HEK293 (cell line): Measurements from ENCODE around the gene CUL3.

Experiments
- BCL11A ChIP-seq: fragments of 450-650 bp; formaldehyde crosslinking; IDR thresholded peaks from 2 replicates; pipeline ENCODE4 v1.5.1; 2016; ENCODE audit warnings: low read depth, missing biosample characterization, missing genetic modification characterization
- BCL11B ChIP-seq: fragments of 450-650 bp; formaldehyde crosslinking; IDR thresholded peaks from 2 replicates; pipeline ENCODE4 v1.5.1; 2016; ENCODE audit warnings: low read depth, missing biosample characterization, missing genetic modification characterization
- ELK4 ChIP-seq: IDR thresholded peaks from 2 replicates; pipeline ENCODE4 v1.6.1; 2011; ENCODE audit warnings: mild to moderate bottlenecking, low read depth, low read length, borderline replicate concordance
- FEZF1 ChIP-seq: fragments of 450-650 bp; formaldehyde crosslinking; IDR thresholded peaks from 2 replicates; pipeline ENCODE4 v1.5.1; 2016; ENCODE audit warnings: missing biosample characterization, missing genetic modification characterization
- GLIS2 ChIP-seq: fragments of 450-650 bp; formaldehyde crosslinking; IDR thresholded peaks from 2 replicates; pipeline ENCODE4 v1.5.1; 2016; ENCODE audit warnings: missing biosample characterization, missing genetic modification characterization
- HOXC10 ChIP-seq: sonication (generic); formaldehyde crosslinking; IDR thresholded peaks from 2 replicates; pipeline ENCODE4 v1.8.1; 2023; ENCODE audit warnings: mild to moderate bottlenecking, missing genetic modification reagents
- KLF17 ChIP-seq: fragments of 450-650 bp; formaldehyde crosslinking; IDR thresholded peaks from 2 replicates; pipeline ENCODE4 v1.5.1; 2016; ENCODE audit warnings: missing biosample characterization, missing genetic modification characterization
- MEIS1 ChIP-seq: sonication (generic); formaldehyde crosslinking; IDR thresholded peaks from 2 replicates; pipeline ENCODE4 v1.8.1; 2022; ENCODE audit warnings: missing genetic modification reagents, mild to moderate bottlenecking, borderline replicate concordance
- PRDM6 ChIP-seq: fragments of 450-650 bp; formaldehyde crosslinking; IDR thresholded peaks from 2 replicates; pipeline ENCODE4 v1.5.1; 2017; ENCODE audit warnings: missing biosample characterization, missing genetic modification characterization
- REPIN1 ChIP-seq: fragments of 450-650 bp; formaldehyde crosslinking; IDR thresholded peaks from 2 replicates; pipeline ENCODE4 v1.5.1; 2017; ENCODE audit warnings: missing biosample characterization, missing genetic modification characterization, low read depth
- SCRT1 ChIP-seq: fragments of 450-650 bp; formaldehyde crosslinking; IDR thresholded peaks from 2 replicates; pipeline ENCODE4 v1.5.1; 2016; ENCODE audit warnings: missing biosample characterization, missing genetic modification characterization, borderline replicate concordance
- SP2 ChIP-seq: fragments of 450-650 bp; formaldehyde crosslinking; IDR thresholded peaks from 2 replicates; pipeline ENCODE4 v1.5.1; 2016; ENCODE audit warnings: missing biosample characterization, missing genetic modification characterization
- ZNF121 ChIP-seq: fragments of 450-650 bp; formaldehyde crosslinking; IDR thresholded peaks from 2 replicates; pipeline ENCODE4 v1.5.1; 2016; ENCODE audit warnings: missing biosample characterization, missing genetic modification characterization
- ZNF148 ChIP-seq: fragments of 450-650 bp; formaldehyde crosslinking; IDR thresholded peaks from 2 replicates; pipeline ENCODE4 v1.5.0; 2017; ENCODE audit warnings: missing biosample characterization, missing genetic modification characterization, borderline replicate concordance
- ZNF18 ChIP-seq: fragments of 450-650 bp; formaldehyde crosslinking; IDR thresholded peaks from 2 replicates; pipeline ENCODE4 v1.5.1; 2016; ENCODE audit warnings: missing biosample characterization, missing genetic modification characterization
- ZNF223 ChIP-seq: fragments of 450-650 bp; formaldehyde crosslinking; IDR thresholded peaks from 2 replicates; pipeline ENCODE4 v1.5.1; 2016; ENCODE audit warnings: missing biosample characterization, missing genetic modification characterization
- ZNF26 ChIP-seq: fragments of 450-650 bp; formaldehyde crosslinking; IDR thresholded peaks from 2 replicates; pipeline ENCODE4 v1.5.1; 2016; ENCODE audit warnings: missing biosample characterization, missing genetic modification characterization
- ZNF274 ChIP-seq, 2 experiments: fragments of 200-500 bp in 1 of 2; fragments of 450-650 bp in 1 of 2; sonication (Bioruptor generic) in 1 of 2; formaldehyde crosslinking in 1 of 2; IDR thresholded peaks; 2 replicates each; pipeline versions ENCODE4 v1.5.1 to v1.6.1; 2014 to 2016; ENCODE audit warnings: borderline replicate concordance in 1 of 2, inconsistent platforms in 1 of 2, low read length in 1 of 2, missing biosample characterization in 1 of 2, missing genetic modification characterization in 1 of 2
- ZNF335 ChIP-seq: fragments of 450-650 bp; formaldehyde crosslinking; conservative IDR thresholded peaks from 2 replicates; pipeline ENCODE4 v1.5.1; 2016; ENCODE audit warnings: missing biosample characterization, missing genetic modification characterization
- ZNF391 ChIP-seq: fragments of 450-650 bp; formaldehyde crosslinking; IDR thresholded peaks from 2 replicates; pipeline ENCODE4 v1.5.1; 2016; ENCODE audit warnings: low read depth, missing biosample characterization, missing genetic modification characterization, borderline replicate concordance
- ZNF416 ChIP-seq: fragments of 450-650 bp; formaldehyde crosslinking; IDR thresholded peaks from 2 replicates; pipeline ENCODE4 v1.5.1; 2016; ENCODE audit warnings: missing biosample characterization, missing genetic modification characterization
- ZNF433 ChIP-seq: fragments of 450-650 bp; formaldehyde crosslinking; IDR thresholded peaks from 2 replicates; pipeline ENCODE4 v1.5.1; 2016; ENCODE audit warnings: missing biosample characterization, missing genetic modification characterization, low read depth
- ZNF544 ChIP-seq: fragments of 450-650 bp; formaldehyde crosslinking; IDR thresholded peaks from 2 replicates; pipeline ENCODE4 v1.5.0; 2017; ENCODE audit warnings: missing biosample characterization, missing genetic modification characterization
- ZNF555 ChIP-seq: fragments of 450-650 bp; formaldehyde crosslinking; conservative IDR thresholded peaks from 2 replicates; pipeline ENCODE4 v1.5.1; 2017; ENCODE audit warnings: missing biosample characterization, mild to moderate bottlenecking, missing genetic modification characterization, inconsistent platforms
- ZNF558 ChIP-seq: fragments of 450-650 bp; formaldehyde crosslinking; IDR thresholded peaks from 2 replicates; pipeline ENCODE4 v1.5.1; 2016; ENCODE audit warnings: missing biosample characterization, missing genetic modification characterization
- ZNF561 ChIP-seq: fragments of 450-650 bp; IDR thresholded peaks from 2 replicates; pipeline ENCODE4 v1.5.1; 2018; ENCODE audit warnings: missing biosample characterization, missing genetic modification characterization, borderline replicate concordance
- ZNF600 ChIP-seq: fragments of 450-650 bp; formaldehyde crosslinking; IDR thresholded peaks from 2 replicates; pipeline ENCODE4 v1.5.1; 2016; ENCODE audit warnings: missing biosample characterization, missing genetic modification characterization
- ZNF776 ChIP-seq: fragments of 450-650 bp; formaldehyde crosslinking; IDR thresholded peaks from 2 replicates; pipeline ENCODE4 v1.5.0; 2017; ENCODE audit warnings: missing biosample characterization, missing genetic modification characterization, borderline replicate concordance
- ZNF791 ChIP-seq: fragments of 450-650 bp; formaldehyde crosslinking; IDR thresholded peaks from 2 replicates; pipeline ENCODE4 v1.5.1; 2016; ENCODE audit warnings: missing biosample characterization, missing genetic modification characterization
- ZSCAN16 ChIP-seq: fragments of 450-650 bp; formaldehyde crosslinking; IDR thresholded peaks from 2 replicates; pipeline ENCODE4 v1.5.1; 2016; ENCODE audit warnings: missing biosample characterization, missing genetic modification characterization

Gene CUL3

GRCh38 chr2:224585211-224586088, at the start of gene CUL3 (continued):
- TF ChIP-seq REPIN1 (tag by site-specific recombination) = no peak
- TF ChIP-seq GLIS2 (tag by site-specific recombination) = peak; percentile 88
- peak; percentile 50; the same call in 1 of the 2 replicates for TF ChIP-seq FEZF1
- TF ChIP-seq ZNF148 (tag by site-specific recombination) = no peak
- TF ChIP-seq SP2 (tag by site-specific recombination) = peak; percentile 97
- no peak for TF ChIP-seq ZNF223 (tag by site-specific recombination)
- no peak for TF ChIP-seq PRDM6 (tag by site-specific recombination)
- TF ChIP-seq ZNF335 (tag by site-specific recombination) = peak; percentile 75
- TF ChIP-seq ZNF555 (tag by site-specific recombination) = no peak
- TF ChIP-seq ZNF776 (tag by site-specific recombination) = no peak
- TF ChIP-seq ZNF26 (tag by site-specific recombination) = no peak
- TF ChIP-seq ZNF600 (tag by site-specific recombination) = peak; percentile 67
- 0 out of 2 replicates have a peak, but pooled peaks have one; percentile 20 for TF ChIP-seq KLF17 (tag by site-specific recombination)
- no peak for TF ChIP-seq BCL11B (tag by site-specific recombination)
- TF ChIP-seq ZNF791 (tag by site-specific recombination) = no peak
- 0 out of 2 replicates have a peak, but pooled peaks have one; percentile 9 for TF ChIP-seq ZNF558 (tag by site-specific recombination)
- TF ChIP-seq ZNF544 (tag by site-specific recombination) = no peak
- TF ChIP-seq ZNF416 (tag by site-specific recombination) = no peak
- TF ChIP-seq ZNF391 = no peak
- TF ChIP-seq ZSCAN16 = no peak
- peak; percentile 50; the same call in 1 of the 2 replicates for TF ChIP-seq SCRT1 (tag by site-specific recombination)
- TF ChIP-seq ZNF561 (tag by site-specific recombination) = no peak
- TF ChIP-seq MEIS1 (CRISPR knock-in tag) = no peak
- TF ChIP-seq BCL11A = no peak
- no peak for TF ChIP-seq HOXC10 (CRISPR knock-in tag)
- TF ChIP-seq ZNF121 (tag by site-specific recombination) = no peak
- TF ChIP-seq ELK4 = no peak
- TF ChIP-seq ZNF433 (tag by site-specific recombination) = no peak
- no peak for TF ChIP-seq ZNF274 (IDR thresholded peaks at IDR 0.05; ENCODE audit: low read length)
- TF ChIP-seq ZNF274 (tag by site-specific recombination; IDR thresholded peaks at IDR 0.05; ENCODE audit: borderline replicate concordance) = no peak
- TF ChIP-seq ZNF18 (tag by site-specific recombination) = peak; percentile 45; the same call in 1 of the 2 replicates
